NCI-H524 treated with DMSO at 0.1 percent for 48 hours (cell line): ENCODE data around the gene SLC1A2.

ENCODE experiments used
- DNase-seq: peaks from one replicate; lab custom pipeline; 2025; lab: John Stamatoyannopoulos, UW

The SLC1A2 gene

DNA sequence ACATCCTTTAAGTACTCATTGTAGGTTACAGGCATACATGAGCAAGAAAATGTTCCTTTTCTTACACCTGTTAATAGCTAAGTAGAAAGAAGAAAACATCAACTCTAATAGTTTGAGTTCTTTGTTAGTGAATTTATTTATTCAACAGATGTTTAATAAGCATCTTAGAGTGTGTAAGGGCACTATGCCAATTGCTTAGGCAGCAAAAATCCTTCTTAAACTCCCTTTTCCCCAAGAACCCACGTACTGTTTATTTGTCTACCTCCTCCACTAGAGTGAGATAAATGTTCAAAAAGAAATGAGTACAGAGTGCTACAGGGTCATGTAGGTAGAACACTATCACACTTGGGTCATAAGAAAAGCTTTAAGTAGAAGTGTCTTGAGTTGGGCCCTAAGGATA, 149.0 kb downstream of the SLC1A2 start:
- no peak for DNase-seq

DNA sequence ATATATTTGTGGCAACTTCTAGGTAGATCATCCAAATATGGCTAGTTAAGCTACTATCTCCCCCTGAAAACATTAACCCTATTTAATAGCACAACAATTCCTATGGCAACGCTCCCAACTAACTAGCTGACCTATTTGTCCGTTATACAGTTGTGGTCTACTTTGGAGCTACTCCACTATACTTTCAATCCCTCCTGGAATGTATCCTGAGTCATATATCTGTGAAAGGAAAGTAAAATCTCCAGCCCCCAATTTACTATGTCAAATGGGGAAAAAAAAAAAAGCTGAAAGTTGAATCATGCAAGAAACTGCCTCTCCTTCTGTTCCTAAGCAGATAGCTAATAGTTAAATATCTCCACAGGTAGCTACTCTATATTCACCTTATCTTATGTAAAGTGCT, 151.9 kb downstream of the SLC1A2 start:
- no peak for DNase-seq

DNA sequence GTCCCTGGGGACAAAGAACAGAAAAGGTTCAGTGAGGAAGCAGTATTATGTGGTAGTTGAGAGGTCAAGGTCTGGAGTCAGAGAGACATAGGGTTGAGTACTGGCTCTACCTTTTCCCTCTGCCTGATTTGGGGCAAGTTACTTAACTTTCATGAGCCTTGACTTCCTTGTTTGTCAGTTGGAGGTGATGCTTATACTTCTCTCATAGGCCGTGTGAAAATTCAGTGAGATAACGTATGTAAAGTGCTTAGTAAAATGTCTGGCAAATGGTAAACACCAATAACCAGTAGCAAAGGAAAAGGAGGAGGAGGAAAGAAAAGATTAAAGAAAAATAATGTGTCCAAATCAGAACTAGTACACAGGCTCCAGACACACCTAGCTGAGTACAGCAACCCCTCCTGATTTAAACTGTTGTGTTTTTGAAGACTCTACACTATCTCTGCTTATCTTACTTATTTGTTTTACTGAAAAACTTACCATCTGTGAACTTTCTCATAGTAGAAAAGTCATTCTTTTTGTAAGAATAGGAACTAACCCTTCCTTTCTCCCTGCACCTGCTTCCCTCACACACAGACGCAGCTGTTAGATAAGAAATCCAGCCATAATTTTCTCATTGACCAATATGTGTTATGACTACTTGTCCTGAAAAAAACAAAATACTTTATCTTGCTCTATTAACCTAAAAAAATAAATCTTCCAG, 153.5 kb downstream of the SLC1A2 start:
- DNase-seq: no peak

DNA sequence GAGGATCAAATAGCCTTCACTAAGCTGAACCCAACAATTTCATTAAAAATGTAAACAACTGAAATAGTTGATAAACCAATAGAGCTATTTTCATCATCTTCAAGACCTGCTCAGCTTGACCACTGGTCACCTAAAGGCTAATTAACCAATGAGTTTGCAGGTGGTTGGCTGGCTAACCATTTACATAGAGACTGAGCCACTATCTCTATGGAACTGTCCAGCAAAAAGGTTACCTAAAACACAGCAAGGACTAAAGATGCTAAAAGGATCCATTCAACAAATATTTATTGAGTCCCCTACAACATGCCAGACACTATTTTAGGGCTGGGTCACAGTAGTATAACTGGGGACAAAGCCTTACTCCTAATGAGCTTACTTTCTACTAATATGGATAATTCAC, 156.6 kb downstream of the SLC1A2 start:
- DNase-seq: no peak

DNA sequence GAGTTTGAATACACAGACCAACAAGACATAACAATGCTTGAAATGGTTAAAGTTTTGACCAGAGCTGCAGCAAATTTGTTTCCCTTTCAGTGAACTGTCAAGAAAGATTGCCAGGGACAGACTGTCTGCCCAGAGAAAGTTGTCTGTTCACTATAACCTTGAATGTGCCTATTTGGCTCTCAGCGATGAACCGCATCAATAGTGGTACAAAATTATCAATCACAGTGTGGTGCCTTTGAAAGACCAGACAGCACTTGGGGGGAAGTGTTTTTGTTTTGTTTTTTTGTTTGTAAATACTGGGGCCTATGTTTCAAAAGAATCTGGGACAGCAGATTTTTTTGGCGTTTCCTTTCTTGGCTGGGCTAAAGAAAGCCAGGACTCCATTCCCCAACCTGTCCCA, 157.3 kb downstream of the SLC1A2 start:
- DNase-seq: no peak

DNA sequence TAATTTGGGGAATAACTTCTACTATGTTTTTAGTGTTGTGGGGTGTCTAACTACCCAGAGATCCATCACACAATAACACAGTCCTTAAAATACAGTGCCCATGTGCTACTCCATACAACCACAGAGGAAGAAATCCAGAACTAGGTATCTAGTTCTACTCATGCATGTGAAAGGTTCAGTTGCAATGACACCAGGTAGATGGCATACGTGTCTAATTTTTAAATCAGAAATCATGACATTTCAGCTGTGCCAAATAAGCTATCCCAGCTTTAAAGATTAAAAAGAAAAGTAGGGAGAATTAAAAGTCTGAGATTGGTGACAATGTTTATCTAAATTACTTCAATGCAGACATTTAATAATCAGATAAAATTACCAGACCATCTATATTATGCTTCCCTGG, 158.2 kb downstream of the SLC1A2 start:
- DNase-seq: no peak

DNA sequence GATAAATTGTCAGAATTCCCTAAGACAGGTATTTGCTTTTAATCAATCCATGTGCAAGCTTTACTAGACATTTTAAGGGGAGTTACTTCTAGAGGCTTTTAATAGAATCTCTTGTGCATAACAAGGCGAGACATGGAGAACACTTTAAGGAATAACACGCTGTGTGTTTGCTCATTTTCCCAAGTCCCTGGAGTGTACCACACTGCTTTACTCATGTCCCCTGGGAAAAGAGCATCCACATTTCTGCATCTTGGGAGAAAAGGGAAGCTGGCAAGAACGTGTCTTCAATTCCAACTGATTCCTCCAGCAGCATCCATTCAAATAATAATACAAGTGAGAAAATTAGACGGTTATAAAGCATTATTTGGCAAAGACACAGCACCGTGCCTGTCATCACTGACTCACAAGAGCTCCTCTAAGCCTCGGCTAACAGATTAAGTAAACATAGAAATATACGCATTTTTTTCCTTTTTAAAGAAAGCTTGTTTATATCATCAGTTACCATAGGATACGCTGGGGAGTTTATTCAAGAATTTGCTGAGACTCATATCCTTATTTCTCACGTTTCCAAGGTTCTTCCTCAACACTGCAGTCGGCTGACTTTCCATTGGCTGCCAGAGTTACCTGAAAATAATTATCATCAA, 158.9 kb downstream of the SLC1A2 start:
- DNase-seq: no peak

DNA sequence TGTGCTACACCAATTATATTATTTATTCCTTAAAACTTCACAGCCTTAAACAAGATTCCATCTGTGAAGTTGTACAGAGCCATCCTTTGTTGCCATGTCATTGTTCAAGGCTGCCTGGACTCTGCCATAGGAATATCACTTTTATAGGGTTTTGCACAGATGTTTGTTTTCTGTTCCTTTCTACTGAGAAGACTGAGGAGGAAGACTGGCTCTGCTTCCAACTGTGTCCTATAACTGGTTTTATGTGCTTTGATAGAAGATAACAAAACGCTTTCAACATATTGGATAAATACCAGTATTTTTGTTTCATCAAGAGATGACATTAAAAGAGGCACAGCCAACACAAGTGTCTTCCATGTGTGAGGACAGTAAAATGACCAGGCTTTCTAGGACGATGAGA, 159.8 kb downstream of the SLC1A2 start:
- DNase-seq: no peak

DNA sequence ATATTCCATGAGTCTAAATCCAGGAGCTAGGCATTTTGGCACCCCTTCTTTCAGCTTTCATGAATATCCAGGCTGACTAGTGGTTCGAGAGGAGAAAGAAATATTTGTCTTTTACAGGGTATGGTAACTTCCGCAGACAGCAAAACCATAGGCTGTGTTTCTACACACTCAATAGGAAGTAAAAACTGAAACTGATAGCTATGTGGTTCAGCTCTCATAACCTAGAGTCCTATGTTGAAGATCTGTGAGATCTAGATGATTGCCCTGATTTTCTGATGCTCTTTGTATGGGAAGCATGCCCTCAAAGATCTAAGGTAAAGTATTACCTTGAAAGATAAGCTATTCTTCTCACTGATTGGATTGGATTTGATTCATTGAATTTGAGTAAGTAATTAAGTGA, 162.1 kb downstream of the SLC1A2 start:
- DNase-seq: no peak

DNA sequence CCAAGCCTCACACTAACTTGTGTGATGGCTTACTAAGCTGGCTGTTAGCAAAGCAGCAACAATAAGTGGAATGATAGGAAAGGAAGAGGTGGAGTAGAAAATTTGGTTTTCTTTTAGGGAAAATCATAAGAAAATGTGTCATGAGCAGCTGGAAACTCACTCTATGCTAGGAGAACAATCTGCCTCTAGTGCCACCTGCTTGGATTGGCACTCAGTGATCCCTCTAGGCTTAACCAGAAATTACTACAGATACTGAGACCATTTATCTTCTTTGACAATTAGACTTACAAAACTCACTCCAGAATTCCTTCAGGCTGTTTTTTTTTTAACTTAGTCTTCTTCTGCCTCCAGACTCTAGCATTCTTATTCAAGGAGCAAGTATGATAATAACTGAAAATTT, 163.1 kb downstream of the SLC1A2 start:
- no peak for DNase-seq

DNA sequence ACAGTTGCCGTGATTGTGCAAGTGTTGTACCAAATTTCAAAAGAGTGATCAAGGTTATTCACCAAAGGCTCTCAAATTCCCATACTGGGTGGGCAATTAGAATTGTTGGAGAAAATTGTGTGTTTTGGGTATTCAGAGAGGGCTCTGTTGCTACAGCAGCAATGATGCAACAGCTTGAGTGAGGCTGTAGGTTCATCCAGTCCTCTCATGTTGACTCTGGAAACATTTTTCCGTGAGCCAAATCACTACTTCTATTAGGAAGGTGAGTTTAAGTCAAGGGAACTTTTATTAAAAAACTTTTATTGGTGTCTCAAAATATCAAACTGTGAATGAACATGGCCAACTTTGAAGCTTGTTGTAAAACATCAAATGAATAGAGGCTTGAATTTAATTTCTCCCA, 163.8 kb downstream of the SLC1A2 start:
- DNase-seq: no peak

DNA sequence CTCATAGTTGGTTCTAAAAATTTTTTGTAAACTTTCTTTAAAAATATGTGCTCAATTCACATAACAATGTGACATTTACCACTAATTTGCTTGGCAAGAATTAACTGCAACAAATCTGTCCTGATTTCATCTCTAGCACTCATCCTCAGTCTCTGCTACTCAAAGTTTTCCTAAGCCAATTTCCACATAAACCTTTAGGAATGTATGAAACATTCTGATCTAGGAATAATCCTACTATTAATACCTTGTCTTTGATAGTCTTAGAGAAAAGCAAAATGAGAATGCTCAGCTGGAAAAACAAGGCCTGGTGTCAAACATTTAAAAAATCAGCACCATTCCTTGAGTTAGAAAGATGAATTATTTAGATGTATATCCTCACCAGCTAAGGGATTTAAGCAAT, 166.1 kb downstream of the SLC1A2 start:
- DNase-seq: no peak

DNA sequence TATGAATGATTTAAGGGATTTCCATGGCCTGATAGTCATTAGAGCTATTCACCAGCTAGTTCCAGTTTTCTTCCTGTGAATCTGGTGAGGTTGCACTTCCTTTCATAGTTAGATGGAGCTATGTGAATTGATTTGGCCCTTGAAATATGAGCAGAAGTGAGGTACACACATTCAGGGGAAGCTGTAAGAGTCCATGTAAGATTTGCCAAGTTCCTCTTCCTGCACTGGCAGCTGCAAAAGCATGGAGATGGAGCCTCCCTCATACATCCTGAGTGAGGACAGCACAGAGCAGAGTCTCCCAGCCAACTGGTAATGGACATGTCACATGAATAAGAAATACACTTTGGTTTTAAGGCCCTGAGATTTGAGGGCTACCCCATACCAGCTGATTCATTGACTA, 168.7 kb downstream of the SLC1A2 start:
- no peak for DNase-seq

DNA sequence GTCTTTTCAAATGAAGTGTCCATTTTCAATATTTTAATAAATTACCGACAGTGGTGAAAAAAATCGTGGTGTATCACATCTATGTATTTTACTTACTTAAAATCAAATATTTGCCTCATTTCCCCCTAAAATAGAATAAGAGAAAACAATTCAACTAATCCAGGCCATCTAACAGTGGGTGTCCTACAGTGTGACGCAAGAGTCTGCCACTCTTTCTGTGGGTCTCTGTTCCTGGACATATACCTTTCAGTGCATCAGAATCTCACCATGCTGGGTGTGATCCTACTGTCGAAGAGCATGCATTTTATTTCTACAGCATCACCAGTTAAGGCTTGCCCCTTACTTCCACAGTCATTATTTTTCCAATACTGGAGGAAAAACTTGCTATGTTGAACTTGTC, 169.2 kb downstream of the SLC1A2 start:
- DNase-seq: no peak

DNA sequence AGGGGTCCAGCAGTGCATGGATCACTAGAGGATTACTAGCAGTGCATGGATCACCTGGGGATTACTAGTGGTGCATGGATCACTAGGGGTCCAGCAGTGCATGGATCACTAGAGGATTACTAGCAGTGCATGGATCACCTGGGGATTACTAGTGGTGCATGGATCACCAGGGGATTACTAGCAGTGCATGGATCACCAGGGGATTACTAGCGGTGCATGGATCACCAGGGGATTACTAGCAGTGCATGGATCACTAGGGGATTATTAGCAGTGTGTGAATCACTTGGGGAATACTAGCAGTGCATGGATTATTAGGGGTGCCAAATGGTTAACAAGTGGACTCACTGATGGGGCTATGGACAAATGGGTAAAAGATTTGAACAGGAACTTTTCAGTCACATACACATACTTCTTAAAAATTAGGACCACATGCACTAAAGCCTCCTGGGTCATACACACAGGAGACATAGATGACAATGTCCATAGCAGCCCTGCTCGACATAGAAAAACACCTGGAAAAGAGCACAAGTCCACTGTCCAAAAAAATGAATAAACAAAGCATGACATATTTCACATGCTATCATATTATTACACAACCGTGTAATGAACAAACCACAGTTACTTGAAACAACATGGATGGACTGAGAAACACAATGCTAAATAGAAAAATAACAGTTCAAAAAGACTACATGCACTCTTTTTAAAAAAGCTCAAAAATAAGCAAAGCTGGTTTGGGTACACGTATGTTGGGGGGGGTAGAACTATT, 170.6 kb downstream of the SLC1A2 start:
- no peak for DNase-seq

DNA sequence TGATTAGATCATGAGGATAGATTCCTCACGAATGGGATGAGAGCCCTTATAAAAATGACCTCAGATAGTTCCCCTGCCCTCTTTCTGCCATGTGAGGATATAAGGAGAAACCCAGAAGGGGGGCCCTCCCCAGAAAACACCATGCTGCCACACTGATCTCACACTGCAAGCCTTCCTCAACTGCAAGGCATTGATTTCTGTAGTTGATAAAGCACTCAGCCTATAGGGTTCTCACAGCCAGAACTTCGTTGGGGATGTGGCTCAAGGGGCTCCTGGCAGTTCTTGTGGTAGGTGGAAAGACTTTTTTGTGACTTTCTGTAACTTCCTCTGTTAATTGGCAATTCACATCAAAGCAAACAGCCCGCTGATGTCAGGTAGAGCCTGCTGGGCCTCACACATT, 171.5 kb downstream of the SLC1A2 start:
- no peak for DNase-seq

DNA sequence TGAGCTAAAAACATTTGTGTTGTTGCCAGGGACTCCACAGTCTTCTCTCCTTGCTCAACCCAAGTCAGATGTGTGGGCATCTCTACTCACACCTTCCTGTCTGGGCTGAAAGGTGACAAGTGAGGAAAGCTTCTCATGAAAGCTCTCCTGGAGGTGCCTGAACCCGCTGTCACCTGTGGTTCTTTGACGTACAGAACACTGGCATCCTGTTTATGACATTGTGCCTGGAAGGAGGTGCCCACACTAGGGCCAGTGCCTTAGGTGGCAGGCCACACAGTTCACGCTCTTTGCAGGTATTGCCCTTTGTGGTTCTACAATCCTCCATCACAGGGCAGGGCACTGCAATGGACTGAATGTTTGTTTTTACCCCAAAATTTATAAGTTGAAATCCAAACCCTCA, 171.9 kb downstream of the SLC1A2 start:
- DNase-seq: no peak

DNA sequence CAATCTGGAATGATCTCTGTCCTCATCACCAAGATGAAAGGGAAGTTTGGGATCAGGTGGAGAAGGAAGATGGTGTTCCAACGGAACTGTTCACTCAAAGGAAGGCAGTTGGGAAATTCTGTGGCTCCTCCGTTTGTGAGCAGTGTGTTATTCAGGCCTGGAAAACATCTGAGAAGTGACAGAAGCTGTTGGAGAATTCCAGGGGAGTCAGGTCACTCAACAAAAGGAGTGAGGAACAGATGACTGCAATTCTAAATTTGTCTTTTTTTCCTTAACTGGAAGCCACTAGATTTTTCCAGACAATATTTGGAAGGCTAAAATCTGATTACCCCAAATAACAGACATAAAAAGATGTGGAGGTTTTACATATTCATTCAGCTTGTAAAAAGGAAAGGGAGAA, 172.6 kb downstream of the SLC1A2 start:
- DNase-seq: no peak

DNA sequence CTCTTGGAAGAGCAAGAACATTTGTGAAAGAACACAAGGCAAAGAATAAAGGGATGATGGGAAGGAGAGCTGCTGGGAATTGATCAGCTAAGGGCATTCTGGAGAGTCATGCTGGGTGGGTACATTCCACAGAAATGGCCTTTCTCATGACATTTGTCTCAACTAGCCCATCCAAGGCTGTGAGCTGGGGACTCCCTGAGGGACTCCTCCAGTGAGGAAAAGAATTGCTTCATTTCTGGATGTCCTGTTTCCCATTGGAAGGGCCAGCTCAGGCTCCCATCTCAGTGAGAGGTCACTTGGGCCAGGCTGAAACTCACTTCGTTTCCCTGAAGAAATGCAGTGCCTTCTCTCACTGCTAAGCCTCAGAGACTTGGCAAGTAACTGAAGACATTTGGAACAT, 173.6 kb downstream of the SLC1A2 start:
- DNase-seq: no peak

DNA sequence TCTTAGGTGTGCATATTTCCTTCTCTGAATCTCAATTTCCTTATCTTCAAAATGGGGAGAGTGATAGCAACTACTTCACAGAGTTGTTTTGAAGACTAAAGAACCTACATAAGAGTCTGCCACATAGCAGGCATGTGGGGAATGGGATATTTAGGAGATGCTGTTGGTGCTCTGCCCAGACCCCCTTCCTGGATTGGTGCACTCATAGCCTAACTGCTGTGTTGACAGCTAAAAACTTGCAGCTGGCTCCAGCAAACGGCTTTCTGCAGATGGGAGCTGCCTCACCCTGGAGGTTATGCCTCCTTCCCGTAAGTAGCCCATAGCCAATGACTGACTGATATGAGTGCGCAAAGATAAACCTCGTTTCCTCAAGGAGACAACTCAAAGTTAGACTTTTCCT, 174.3 kb downstream of the SLC1A2 start:
- no peak for DNase-seq

DNA sequence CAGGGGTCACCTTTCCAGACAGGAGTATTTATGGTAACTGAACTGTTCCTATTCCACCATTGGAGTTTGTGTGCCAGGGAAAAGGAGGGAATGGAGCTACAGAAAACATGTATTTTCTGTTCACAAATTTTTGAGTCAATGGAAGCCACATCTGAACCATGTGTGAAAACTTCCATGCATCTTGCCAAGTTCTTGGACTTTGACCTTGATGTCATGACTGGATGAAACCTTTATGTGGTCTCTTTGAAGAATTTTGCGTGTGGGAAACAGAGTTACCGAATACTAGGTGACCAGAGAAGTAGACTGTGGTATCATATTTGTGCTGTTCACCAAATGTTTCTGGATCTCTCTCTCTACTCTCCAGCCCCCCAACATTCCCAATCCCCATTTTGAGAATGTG, 175.6 kb downstream of the SLC1A2 start:
- no peak for DNase-seq

DNA sequence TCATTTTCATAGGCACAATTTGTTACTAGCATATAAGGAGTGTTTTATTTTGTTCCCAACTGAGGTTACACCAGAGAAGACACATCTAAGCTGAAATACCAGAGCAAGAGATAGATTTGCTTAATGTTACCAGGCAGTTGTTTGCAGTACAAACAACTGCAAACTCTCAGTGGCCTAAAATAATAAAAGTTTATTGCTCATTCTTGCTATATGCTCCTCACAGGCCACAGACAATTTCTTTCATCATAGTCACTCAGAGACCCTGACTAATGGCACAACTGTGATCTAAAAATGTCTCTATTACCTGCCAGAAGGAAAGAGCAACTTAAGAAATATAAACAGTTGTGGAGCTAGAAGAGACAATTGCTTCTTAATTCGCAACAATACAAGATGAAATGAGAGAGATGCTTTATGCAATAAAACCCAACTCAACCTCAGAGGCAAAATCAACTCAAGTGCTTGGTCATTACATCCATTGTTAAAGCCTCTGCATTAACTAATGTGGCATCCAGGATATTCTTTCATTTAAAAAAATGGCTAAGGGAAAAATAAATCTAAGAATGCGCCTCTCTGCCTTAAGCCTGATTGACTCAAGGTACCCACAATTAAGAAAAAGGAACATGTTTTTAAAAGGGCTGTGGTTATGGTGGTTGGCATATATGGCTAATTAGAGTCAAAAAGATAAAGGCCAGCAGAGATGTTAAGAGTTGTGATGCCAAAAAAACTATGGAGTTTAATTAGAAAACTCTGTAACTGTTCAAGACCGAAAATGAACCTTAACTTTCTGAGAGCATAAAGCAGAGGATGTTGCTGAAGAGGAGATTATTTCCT, 176.7 kb downstream of the SLC1A2 start:
- DNase-seq: no peak

DNA sequence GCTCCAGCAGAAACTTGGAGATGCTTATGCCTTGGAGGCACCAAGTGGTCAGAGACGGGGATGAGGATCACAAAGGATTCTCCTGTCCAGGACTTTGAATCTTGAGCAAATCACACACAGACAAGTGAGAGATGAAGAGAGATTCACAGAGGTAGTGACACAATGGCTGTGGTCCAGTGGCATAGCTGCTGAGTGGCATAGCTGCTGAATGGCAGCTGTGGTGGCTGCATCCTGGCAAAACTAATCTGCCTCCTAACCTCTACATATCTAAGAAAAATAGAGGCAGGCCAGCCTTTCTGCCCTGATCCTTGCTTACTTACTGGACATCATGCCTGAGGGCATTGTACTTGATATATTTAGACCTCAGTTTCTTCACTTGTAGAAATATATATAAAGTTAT, 177.8 kb downstream of the SLC1A2 start:
- DNase-seq: no peak
